ENCODE results near the gene HBM.
"Not testable (repeated sequence)": the region's sequence is repeated elsewhere in the genome, so short reads cannot be mapped to it uniquely, and the experiment has no call there.

Gene HBM

GRCh38 chr16:154217-155030 is 11.4 kb upstream of the HBM start:
- TF ChIP-seq MAX (IDR thresholded peaks at IDR 0.05; ENCODE audit: low read depth, low read length) (no peak), MYC (IDR thresholded peaks at IDR 0.05; ENCODE audit: low read depth, low read length) (no peak), POLR2A (IDR thresholded peaks at IDR 0.05; ENCODE audit: extremely low read depth, insufficient read length) (no peak), CTCF (IDR thresholded peaks at IDR 0.05; ENCODE audit: low read depth, low read length) (no peak)
- H3K4me3 ChIP-seq (ENCODE audit: low read depth, low read length): no peak overlapping the region
- peak; percentile 23 for DNase-seq (ENCODE audit: low read depth)

- H3K4me3 ChIP-seq (ENCODE audit: low read depth, low read length): no peak overlapping the region
- DNase-seq (ENCODE audit: low read depth): no peak
- no peak for TF ChIP-seq MYC (IDR thresholded peaks at IDR 0.05; ENCODE audit: low read depth, low read length)
- TF ChIP-seq CTCF (IDR thresholded peaks at IDR 0.05; ENCODE audit: low read depth, low read length): no peak
- TF ChIP-seq MAX (IDR thresholded peaks at IDR 0.05; ENCODE audit: low read depth, low read length): no peak
These were observed 10.8 kb upstream of the HBM start for GRCh38 chr16:155031-155398.

- no peak for DNase-seq (ENCODE audit: low read depth)
- H3K4me3 ChIP-seq (ENCODE audit: low read depth, low read length): no peak overlapping the region
- TF ChIP-seq MAX (IDR thresholded peaks at IDR 0.05; ENCODE audit: low read depth, low read length) (no peak), POLR2A (IDR thresholded peaks at IDR 0.05; ENCODE audit: extremely low read depth, insufficient read length) (no peak), MYC (IDR thresholded peaks at IDR 0.05; ENCODE audit: low read depth, low read length) (no peak), CTCF (IDR thresholded peaks at IDR 0.05; ENCODE audit: low read depth, low read length) (no peak)
These were observed 6.5 kb upstream of the HBM start for GRCh38 chr16:159136-159849.

- not testable (repeated sequence) for DNase-seq (ENCODE audit: low read depth); H3K4me3 ChIP-seq (ENCODE audit: low read depth, low read length)
These were observed 5.5 kb upstream of the HBM start for GRCh38 chr16:160242-160641.

DNA sequence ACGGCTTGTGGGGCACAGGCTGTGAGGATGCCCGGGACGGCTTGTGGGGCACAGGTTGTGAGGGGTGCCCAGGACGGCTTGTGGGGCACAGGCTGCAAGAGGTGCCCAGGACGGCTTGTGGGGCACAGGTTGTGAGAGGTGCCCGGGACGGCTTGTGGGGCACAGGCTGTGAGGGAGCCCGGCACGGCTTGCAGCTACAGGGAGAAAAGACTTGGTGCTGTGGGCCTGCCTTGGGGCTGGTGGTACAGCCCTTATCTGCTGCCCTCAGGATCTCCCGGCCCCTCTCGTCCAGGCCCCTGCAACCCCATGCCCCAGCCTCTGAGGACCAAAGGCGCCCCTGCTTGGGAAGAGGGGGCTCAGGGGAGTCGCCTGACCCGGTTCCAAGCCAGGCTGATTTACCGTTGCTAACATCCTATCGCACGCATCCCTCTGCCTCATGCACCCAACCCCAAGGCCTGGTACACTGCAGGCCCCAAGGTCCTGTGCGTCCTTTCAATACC is 5.0 kb upstream of the HBM start:
- H3K4me3 ChIP-seq (ENCODE audit: low read depth, low read length): no peak overlapping the region
- DNase-seq (ENCODE audit: low read depth): no peak
- TF ChIP-seq POLR2A (IDR thresholded peaks at IDR 0.05; ENCODE audit: extremely low read depth, insufficient read length) (no peak), CTCF (IDR thresholded peaks at IDR 0.05; ENCODE audit: low read depth, low read length) (no peak), MYC (IDR thresholded peaks at IDR 0.05; ENCODE audit: low read depth, low read length) (no peak), MAX (IDR thresholded peaks at IDR 0.05; ENCODE audit: low read depth, low read length) (no peak)

GRCh38 chr16:162271-162991 is 3.3 kb upstream of the HBM start:
- TF ChIP-seq POLR2A (IDR thresholded peaks at IDR 0.05; ENCODE audit: extremely low read depth, insufficient read length) (no peak), MYC (IDR thresholded peaks at IDR 0.05; ENCODE audit: low read depth, low read length) (no peak), CTCF (IDR thresholded peaks at IDR 0.05; ENCODE audit: low read depth, low read length) (no peak), MAX (IDR thresholded peaks at IDR 0.05; ENCODE audit: low read depth, low read length) (no peak)
- no peak overlapping the region for H3K4me3 ChIP-seq (ENCODE audit: low read depth, low read length)
- DNase-seq (ENCODE audit: low read depth): no peak

- not testable (repeated sequence) for DNase-seq (ENCODE audit: low read depth); H3K4me3 ChIP-seq (ENCODE audit: low read depth, low read length)
These were observed 2.6 kb upstream of the HBM start for GRCh38 chr16:163139-163538.

- H3K4me3 ChIP-seq (ENCODE audit: low read depth, low read length); DNase-seq (ENCODE audit: low read depth): not testable (repeated sequence)
These were observed 2.1 kb upstream of the HBM start for GRCh38 chr16:163696-164095.
